K562 (cell line): ENCODE measurements around the gene FOXO4. TPM values are rescaled to one million over a fixed set of nuclear protein-coding genes. Genes with fewer than 3 reads are reported as not detected.

Source experiments
- ATAC-seq: fragments of 200-7000 bp; cut with Tn5 transposase; 3 replicates; pipeline ENCODE4 v1.9.1; 2020; ENCODE audit warnings: moderate library complexity
- BruUV-seq: library from RNA; stranded (reverse); fragments of 400-500 nt; replicated peaks from 2 replicates; lab custom pipeline; 2021; lab: Mats Ljungman, UMichigan
- CTCF ChIA-PET: fragments of 300-600 bp; formaldehyde crosslinking; extraction: SDS; loops from one replicate; lab custom pipeline; 2021; ENCODE audit warnings: low intra/inter-chr PET ratio; lab: Yijun Ruan, JAX
- POLR2A ChIA-PET: fragments of 300-600, 350-650 bp; sonication (Branson Sonifier 250); formaldehyde crosslinking; extraction: SDS; loops from one replicate; lab custom pipeline; 2021; ENCODE audit warnings: antibody characterized with exemption, inconsistent platforms; lab: Yijun Ruan, JAX
- DNase-seq, 4 experiments: peaks; one replicate each; pipeline versions ENCODE4 v3.0.0 to v3.0.0-alpha.2; 2011 to 2018; ENCODE audit warnings: low spot score in 3 of 4, mixed read lengths in 3 of 4; ENCODE audit errors: extremely low read depth in 1 of 4
- FAIRE-seq: peaks from 2 replicates; lab custom pipeline; 2011; peaks lifted over from hg19 to GRCh38; lab: Jason Lieb, UNC
- H2AFZ ChIP-seq: 2 replicates; pipeline ENCODE4 v1.6.0; 2011; ENCODE audit warnings: low read depth, low read length, control low read depth, inconsistent platforms
- H3K27ac ChIP-seq: fragments of 200-600 bp; 3 replicates; pipeline ENCODE4 v1.8.0; 2011; ENCODE audit warnings: low read depth, mild to moderate bottlenecking, control low read depth, inconsistent platforms, low read length, moderate library complexity, mixed read lengths; ENCODE audit errors: extremely low read depth
- H3K27me3 ChIP-seq, 2 experiments: fragments of 300-600 bp in 1 of 2; 2 replicates in 1 of 2; 3 replicates in 1 of 2; pipeline versions ENCODE4 v1.6.0 to v1.8.0; 2011; ENCODE audit warnings: inconsistent platforms in 2 of 2, low read length in 2 of 2, mild to moderate bottlenecking in 1 of 2, mixed read lengths in 1 of 2, moderate library complexity in 1 of 2; ENCODE audit not compliant: control insufficient read depth in 2 of 2, insufficient read depth in 2 of 2
- H3K36me3 ChIP-seq: fragments of 300-600 bp; 3 replicates; pipeline ENCODE4 v1.8.0; 2011; ENCODE audit warnings: mild to moderate bottlenecking, low read length, inconsistent platforms; ENCODE audit not compliant: control insufficient read depth, insufficient read depth
- H3K4me1 ChIP-seq, 2 experiments: fragments of 200-600 bp in 1 of 2; replicated peaks in 1 of 2; 2 replicates in 1 of 2; 3 replicates in 1 of 2; pipeline versions ENCODE4 v1.5.1 to v1.8.0; 2011; ENCODE audit warnings: inconsistent platforms in 2 of 2, low read length in 2 of 2, mild to moderate bottlenecking in 1 of 2, mixed read lengths in 1 of 2, moderate library complexity in 1 of 2; ENCODE audit not compliant: control insufficient read depth in 2 of 2, insufficient read depth in 2 of 2
- H3K4me2 ChIP-seq: 2 replicates; pipeline ENCODE4 v1.6.1; 2011; ENCODE audit warnings: low read length, control low read depth, inconsistent platforms, mixed read lengths; ENCODE audit not compliant: insufficient read depth
- H3K4me3 ChIP-seq: fragments of 200-600 bp; sonication (generic), shearing (Covaris generic); 2 replicates; pipeline ENCODE4 v1.5.1; 2016; ENCODE audit warnings: control low read depth, inconsistent platforms
- H3K79me2 ChIP-seq: fragments of 200-600 bp; 3 replicates; pipeline ENCODE4 v1.8.0; 2011; ENCODE audit warnings: low read length, inconsistent platforms; ENCODE audit not compliant: control insufficient read depth, insufficient read depth
- H3K9ac ChIP-seq, 2 experiments: 2 replicates each; pipeline versions ENCODE4 v1.6.0 to v1.6.1; 2011; ENCODE audit warnings: low read depth in 2 of 2, low read length in 2 of 2, control low read depth in 1 of 2, inconsistent platforms in 1 of 2, mild to moderate bottlenecking in 1 of 2, mixed read lengths in 1 of 2; ENCODE audit not compliant: insufficient read depth in 1 of 2
- H3K9me1 ChIP-seq: one replicate; pipeline ENCODE4 v1.6.0; 2011; ENCODE audit warnings: inconsistent platforms, mild to moderate bottlenecking, low read length, moderate library complexity; ENCODE audit not compliant: control insufficient read depth, insufficient read depth
- H3K9me3 ChIP-seq: replicated peaks from 2 replicates; pipeline ENCODE4 v1.5.1; 2011; ENCODE audit warnings: low read depth, low read length, inconsistent platforms; ENCODE audit not compliant: control insufficient read depth, insufficient read depth
- H4K20me1 ChIP-seq: replicated peaks from 2 replicates; pipeline ENCODE4 v1.6.1; 2011; ENCODE audit warnings: low read length, inconsistent platforms, mixed read lengths; ENCODE audit not compliant: control insufficient read depth, insufficient read depth
- PHF8 ChIP-seq: fragments of 200-600 bp; sonication (generic); IDR thresholded peaks from 2 replicates; pipeline ENCODE4 v1.6.1; 2012; ENCODE audit warnings: mixed run types, mild to moderate bottlenecking, inconsistent platforms, low read length, moderate library complexity, borderline replicate concordance
- SIN3A ChIP-seq, 2 experiments: fragments of 150-350 bp in 1 of 2; IDR thresholded peaks; 2 replicates each; pipeline ENCODE4 v1.6.1; 2011 to 2016; ENCODE audit warnings: borderline replicate concordance in 2 of 2, low read depth in 2 of 2, low read length in 2 of 2, mild to moderate bottlenecking in 2 of 2, moderate library complexity in 2 of 2; ENCODE audit not compliant: control insufficient read depth in 1 of 2
- ZNF512 ChIP-seq: IDR thresholded peaks from 2 replicates; pipeline ENCODE4 v1.6.1; 2016; ENCODE audit warnings: missing genetic modification characterization, missing compliant biosample characterization
- WGBS: fragments of 100-300 bp; shearing (Covaris generic); methylation state at CpG from one replicate; pipeline ENCODE4 v1.1.6; 2016; ENCODE audit warnings: low coverage, mixed read lengths; ENCODE audit not compliant: insufficient coverage; ENCODE audit errors: missing lambda C conversion rate; 5-methylcytosine and 5-hydroxymethylcytosine counted together
- in situ Hi-C: fragments of 300-500 bp; cut with MboI; formaldehyde crosslinking; loops from 4 replicates; pipeline ENCODE4 v1.15.0; 2018; ENCODE audit warnings: inconsistent platforms, mixed read lengths
- intact Hi-C: fragments of 100-400 bp; cut with micrococcal nuclease; formaldehyde crosslinking; loops from 2 replicates; pipeline ENCODE4 v1.14.2; 2022
- polyA plus RNA-seq, 8 experiments: library from polyadenylated mRNA; depleted of rRNA in 4 of 8; stranded (reverse) in 5 of 8; unstranded in 3 of 8; fragments of >200 nt; fragmentation: Nextera tagmentation in 2 of 8; fragmentation: Illumina TruSeq in 1 of 8; extraction: Ambion mirVana in 2 of 8; extraction: Trizol in 1 of 8; gene quantifications; 2 replicates each; pipeline versions ENCODE4 v1.2.1 to v1.2.3, GENCODE V29; 2011 to 2014; ENCODE audit warnings: inconsistent platforms in 1 of 8, missing spikeins in 1 of 8
- total RNA-seq, 7 experiments: library from RNA; depleted of rRNA in 6 of 7; stranded (reverse); fragments of >200 nt in 6 of 7; fragmentation: Illumina TruSeq in 2 of 7; extraction: Trizol in 2 of 7; gene quantifications; 2 replicates each; pipeline versions ENCODE4 v1.2.1 to v1.2.3, GENCODE V29; 2011 to 2021; ENCODE audit warnings: low replicate concordance in 1 of 7

Gene FOXO4
- total and polyA plus RNA-seq, 9 of the 15 experiments (the other 6 are each of a cell fraction or from before 2014, with no cell fraction given) = 0.13 to 26.6 (median 8.5) TPM

- H3K4me3 ChIP-seq = no peak overlapping the region
- no peak overlapping the region; the same call in 2 of the 3 replicates for H3K27ac ChIP-seq
- H3K4me1 ChIP-seq = peaks cover 37 to 72% of the 10 kb centered on the region in 2 experiments
- H3K79me2 ChIP-seq = peaks cover 21% of the 10 kb centered on the region; the same call in 2 of the 3 replicates
- ChIA-PET CTCF (no interaction called here), POLR2A (interaction anchor here (1.3 kb wide), 1 partner anchor 22 kb away, joined by 4 read pairs; no protein-coding TSS in a partner anchor)
- H3K27me3 ChIP-seq = no peaks in the 10 kb centered on the region
- no peaks in the 10 kb centered on the region for H3K36me3 ChIP-seq
- no peak overlapping the region for H3K4me2 ChIP-seq
- WGBS = 93% methylated on average over 6 of the region's 6 CpGs
- H2AFZ ChIP-seq = no peak overlapping the region
- TF ChIP-seq SIN3A (IDR thresholded peaks at IDR 0.05; ENCODE audit: borderline replicate concordance in 2 of 2, control insufficient read depth in 1 of 2, low read depth in 2 of 2, low read length in 2 of 2) (no peak), PHF8 (no peak), ZNF512 (tag) (no peak)
- no peak for DNase-seq
- H3K9ac ChIP-seq = no peak overlapping the region
- H4K20me1 ChIP-seq = no peaks in the 10 kb centered on the region
- peak; percentile 13; the same call in 1 of the 3 replicates for ATAC-seq
- H3K9me3 ChIP-seq = no peaks in the 10 kb centered on the region
- in situ Hi-C loops = no loop called here
- FAIRE-seq = no peak
- H3K9me1 ChIP-seq = no peaks in the 10 kb centered on the region
- intact Hi-C loops = no loop called here
- no TSS peak for BruUV-seq
Observed at GRCh38 chrX:71109051-71109450, 13.4 kb downstream of the FOXO4 start.
